ENCODE data around the gene SPTB. TPM values are rescaled to one million over a fixed set of nuclear protein-coding genes. Genes with fewer than 3 reads are reported as not detected.

The SPTB gene
- total RNA-seq, 1 experiment from 2014 or later, result 2.3 TPM

DNA sequence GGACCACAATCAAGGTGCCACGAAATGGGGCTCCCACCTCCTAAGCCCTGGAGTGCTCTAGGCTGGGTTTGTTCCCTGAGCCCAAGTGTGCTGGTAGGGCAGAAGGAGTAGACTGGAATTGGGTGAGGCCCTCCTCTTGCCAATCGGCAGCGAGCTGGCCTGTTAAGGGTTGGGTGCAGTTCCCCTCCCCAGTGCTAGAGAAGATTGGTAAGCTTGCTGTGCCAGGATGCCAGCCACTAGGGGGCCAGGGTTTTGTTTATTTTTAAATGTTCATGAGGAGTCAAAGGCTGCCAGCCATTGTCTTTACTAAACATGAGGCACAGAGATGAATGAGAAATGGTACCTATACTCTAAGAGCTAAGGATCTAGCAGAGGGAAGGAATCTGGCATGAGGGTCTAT lies 79.7 kb downstream of the SPTB start:
- H3K14ac ChIP-seq (ENCODE audit: insufficient read depth, low read length), result no peak overlapping the region
- Mint-ChIP-seq H3K36me3 (ENCODE audit: insufficient read depth in 1 of 3, low read depth in 3 of 3) (peaks cover 0 to 3% (median 0%) of the 10 kb centered on the region in 3 experiments; a peak in 1 of 7 replicates), H3K9me3 (no peaks in the 10 kb centered on the region), H3K4me3 (no peak overlapping the region), H3K27me3 (ENCODE audit: low read depth) (no peaks in the 10 kb centered on the region), H3K27ac (no peak overlapping the region), H3K4me1 (peaks cover 2 to 10% of the 10 kb centered on the region in 2 experiments)
- no peaks in the 10 kb centered on the region for H3K4me1 ChIP-seq (ENCODE audit: insufficient read depth, low read length)
- H2BK20ac ChIP-seq (ENCODE audit: low read depth, low read length, poor library complexity, severe bottlenecking), result no peak overlapping the region
- H3K4me2 ChIP-seq (ENCODE audit: insufficient read depth, insufficient read length, low read length), result no peak overlapping the region
- TF ChIP-seq, protein P1, sequence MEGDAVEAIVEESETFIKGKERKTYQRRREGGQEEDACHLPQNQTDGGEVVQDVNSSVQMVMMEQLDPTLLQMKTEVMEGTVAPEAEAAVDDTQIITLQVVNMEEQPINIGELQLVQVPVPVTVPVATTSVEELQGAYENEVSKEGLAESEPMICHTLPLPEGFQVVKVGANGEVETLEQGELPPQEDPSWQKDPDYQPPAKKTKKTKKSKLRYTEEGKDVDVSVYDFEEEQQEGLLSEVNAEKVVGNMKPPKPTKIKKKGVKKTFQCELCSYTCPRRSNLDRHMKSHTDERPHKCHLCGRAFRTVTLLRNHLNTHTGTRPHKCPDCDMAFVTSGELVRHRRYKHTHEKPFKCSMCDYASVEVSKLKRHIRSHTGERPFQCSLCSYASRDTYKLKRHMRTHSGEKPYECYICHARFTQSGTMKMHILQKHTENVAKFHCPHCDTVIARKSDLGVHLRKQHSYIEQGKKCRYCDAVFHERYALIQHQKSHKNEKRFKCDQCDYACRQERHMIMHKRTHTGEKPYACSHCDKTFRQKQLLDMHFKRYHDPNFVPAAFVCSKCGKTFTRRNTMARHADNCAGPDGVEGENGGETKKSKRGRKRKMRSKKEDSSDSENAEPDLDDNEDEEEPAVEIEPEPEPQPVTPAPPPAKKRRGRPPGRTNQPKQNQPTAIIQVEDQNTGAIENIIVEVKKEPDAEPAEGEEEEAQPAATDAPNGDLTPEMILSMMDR (conservative IDR thresholded peaks at IDR 0.05), result peak; percentile 68
- no peak overlapping the region for H4K91ac ChIP-seq (ENCODE audit: insufficient read length, low read depth, low read length)
- H3K4ac ChIP-seq (ENCODE audit: low read depth, low read length), result no peak overlapping the region
- H4K20me1 ChIP-seq (ENCODE audit: control insufficient read depth, insufficient read depth, insufficient read length), result no peaks in the 10 kb centered on the region
- H3T11ph ChIP-seq (ENCODE audit: low read length), result no peak overlapping the region
- H3K56ac ChIP-seq (ENCODE audit: insufficient read length, low read depth, low read length), result no peak overlapping the region
- H3K27ac ChIP-seq (ENCODE audit: insufficient read length, low read depth, low read length), result no peak overlapping the region
- H2BK12ac ChIP-seq (ENCODE audit: insufficient read length, low read depth, low read length), result no peak overlapping the region
- no peaks in the 10 kb centered on the region for H3K23me2 ChIP-seq (ENCODE audit: insufficient read length, low read depth, low read length, poor library complexity, severe bottlenecking)
- peak; percentile 49 for DNase-seq
- no peak overlapping the region for H2BK5ac ChIP-seq (ENCODE audit: insufficient read length, low read length)
- H3K18ac ChIP-seq (ENCODE audit: insufficient read length, low read depth, low read length), result no peak overlapping the region
- H2BK15ac ChIP-seq (ENCODE audit: low read depth, low read length), result no peak overlapping the region
- H3K79me2 ChIP-seq (ENCODE audit: insufficient read depth, low read length), result no peaks in the 10 kb centered on the region
- H3K79me1 ChIP-seq (ENCODE audit: insufficient read depth, low read depth, low read length, poor library complexity, severe bottlenecking), result no peaks in the 10 kb centered on the region
- no peak overlapping the region for H4K8ac ChIP-seq (replicated peaks; ENCODE audit: insufficient read length, low read depth, low read length)
- H3K9ac ChIP-seq (ENCODE audit: extremely low read depth, insufficient read length, low read length), result no peak overlapping the region
- no peaks in the 10 kb centered on the region for H3K27me3 ChIP-seq (ENCODE audit: insufficient read depth, low read length)
- no peaks in the 10 kb centered on the region for H3K9me3 ChIP-seq (ENCODE audit: control insufficient read depth, low read depth, low read length)
- no peak overlapping the region for H2AFZ ChIP-seq (ENCODE audit: low read length)
- no peak overlapping the region for H3K23ac ChIP-seq (ENCODE audit: insufficient read length, low read depth, low read length)
- no peak overlapping the region for H2BK120ac ChIP-seq (ENCODE audit: low read depth, low read length, poor library complexity, severe bottlenecking)
- no peak overlapping the region for H2AK5ac ChIP-seq (ENCODE audit: insufficient read length, low read length)
- H4K5ac ChIP-seq (ENCODE audit: insufficient read length, low read depth, low read length), result no peak overlapping the region
- no CpG with 5 or more reads among the region's 3 CpGs for WGBS (ENCODE audit: extremely low coverage, insufficient read length, low lambda C conversion rate)
